HG03097 (cell line): ENCODE data around the gene RNU1-3.
"Not testable (repeated sequence)": the region's sequence is repeated elsewhere in the genome, so short reads cannot be mapped to it uniquely, and the experiment has no call there.

Experiments
- ATAC-seq: cut with Tn5 transposase; IDR thresholded peaks from one replicate; pipeline ENCODE4 v1.9.1; 2021; ENCODE audit not compliant: unreplicated experiment, low FRiP score

The RNU1-3 gene

DNA sequence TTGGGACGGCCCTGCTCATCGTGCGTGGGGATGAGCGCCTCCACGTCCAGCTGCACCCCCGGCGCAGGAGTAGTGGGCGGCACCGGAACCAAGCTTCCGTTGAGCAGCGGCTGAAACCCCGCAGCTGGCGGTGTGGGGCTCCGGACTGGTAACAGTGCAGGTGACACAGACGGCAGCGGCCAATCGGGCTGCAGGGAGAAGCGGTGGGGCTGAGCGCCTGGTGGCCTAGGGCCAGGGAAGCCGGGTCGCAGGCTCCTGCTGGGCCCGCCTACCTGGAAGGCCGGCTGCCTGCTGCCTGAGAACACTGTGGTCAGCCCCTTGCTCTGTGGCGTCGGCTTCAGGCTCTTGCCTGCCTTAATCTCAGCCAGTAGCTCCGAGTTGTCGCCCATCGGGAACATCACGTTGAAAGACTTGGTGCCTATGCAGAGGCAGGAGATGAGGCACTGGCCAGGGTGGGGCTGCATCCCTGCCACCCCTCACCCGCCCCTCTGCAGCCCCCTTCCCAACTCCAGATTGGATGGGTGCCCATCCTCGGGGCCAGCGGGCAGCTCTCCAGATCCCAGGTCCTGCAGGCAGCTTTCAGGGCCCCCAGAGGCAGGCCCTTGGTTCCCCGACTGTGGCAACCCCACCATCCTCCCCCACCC, 29.9 kb upstream of the RNU1-3 start:
- not testable (repeated sequence) for ATAC-seq

- ATAC-seq = not testable (repeated sequence)
Observed at GRCh38 chr1:16694308-16694702, 27.6 kb upstream of the RNU1-3 start.

GRCh38 chr1:16693449-16694307, 26.9 kb upstream of the RNU1-3 start:
- not testable (repeated sequence) for ATAC-seq

DNA sequence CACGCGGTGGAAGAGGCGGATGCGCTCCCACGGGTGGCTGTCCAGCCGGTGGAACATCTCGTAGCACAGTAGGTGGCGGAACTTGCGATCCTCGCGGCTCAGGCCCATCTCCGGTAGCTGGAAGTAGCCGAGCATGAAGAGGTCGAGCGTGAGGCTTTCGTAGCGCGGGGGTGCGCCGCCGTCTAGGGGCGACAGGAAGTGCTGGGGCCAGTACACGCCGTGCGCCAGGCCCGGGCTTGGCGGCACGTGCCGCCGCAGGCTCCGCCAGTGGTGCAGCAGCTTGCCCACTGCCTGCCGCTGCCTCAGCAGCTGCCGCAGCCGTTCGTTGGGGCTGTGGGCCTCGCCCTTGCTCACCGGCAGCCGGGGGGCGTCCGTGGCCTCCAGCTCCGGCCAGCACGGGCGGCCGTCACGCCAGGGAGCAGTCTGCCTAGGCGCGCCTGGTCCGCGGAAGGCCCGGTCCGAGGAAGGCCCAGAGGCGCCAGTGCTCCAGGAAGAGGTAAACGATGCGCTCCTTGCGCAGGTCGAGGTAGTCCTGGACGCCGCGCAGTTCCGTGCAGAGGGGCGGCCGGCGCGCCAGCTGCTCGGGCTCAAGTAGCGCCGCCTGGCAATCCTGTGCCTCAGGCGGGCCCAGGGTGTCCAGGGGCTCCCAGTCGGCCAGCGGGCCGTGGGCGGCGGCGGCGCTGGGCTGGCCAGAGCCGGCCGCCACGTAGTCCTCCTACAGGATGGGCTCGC, 26.1 kb upstream of the RNU1-3 start:
- ATAC-seq = not testable (repeated sequence)

DNA sequence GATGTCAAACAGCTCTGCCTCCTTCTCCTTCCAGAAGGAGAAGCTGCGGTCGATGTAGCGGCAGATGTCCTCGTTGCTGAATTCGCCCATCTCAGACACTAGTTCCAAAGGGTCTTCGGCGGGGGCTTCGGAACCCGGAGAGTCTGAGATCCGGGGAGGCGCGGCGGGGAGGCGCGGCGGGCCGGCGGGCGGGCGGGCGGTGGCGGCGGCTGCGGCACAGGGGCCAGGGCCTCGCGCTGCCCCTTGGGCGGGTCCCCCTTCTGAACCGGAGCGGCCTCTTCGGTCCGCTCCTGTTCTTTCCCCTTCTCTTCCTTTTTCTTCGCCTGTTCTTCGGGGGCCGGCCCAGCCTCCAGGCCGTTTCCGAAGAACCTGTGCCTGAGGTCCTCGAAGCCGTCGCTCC, 25.5 kb upstream of the RNU1-3 start:
- not testable (repeated sequence) for ATAC-seq

DNA sequence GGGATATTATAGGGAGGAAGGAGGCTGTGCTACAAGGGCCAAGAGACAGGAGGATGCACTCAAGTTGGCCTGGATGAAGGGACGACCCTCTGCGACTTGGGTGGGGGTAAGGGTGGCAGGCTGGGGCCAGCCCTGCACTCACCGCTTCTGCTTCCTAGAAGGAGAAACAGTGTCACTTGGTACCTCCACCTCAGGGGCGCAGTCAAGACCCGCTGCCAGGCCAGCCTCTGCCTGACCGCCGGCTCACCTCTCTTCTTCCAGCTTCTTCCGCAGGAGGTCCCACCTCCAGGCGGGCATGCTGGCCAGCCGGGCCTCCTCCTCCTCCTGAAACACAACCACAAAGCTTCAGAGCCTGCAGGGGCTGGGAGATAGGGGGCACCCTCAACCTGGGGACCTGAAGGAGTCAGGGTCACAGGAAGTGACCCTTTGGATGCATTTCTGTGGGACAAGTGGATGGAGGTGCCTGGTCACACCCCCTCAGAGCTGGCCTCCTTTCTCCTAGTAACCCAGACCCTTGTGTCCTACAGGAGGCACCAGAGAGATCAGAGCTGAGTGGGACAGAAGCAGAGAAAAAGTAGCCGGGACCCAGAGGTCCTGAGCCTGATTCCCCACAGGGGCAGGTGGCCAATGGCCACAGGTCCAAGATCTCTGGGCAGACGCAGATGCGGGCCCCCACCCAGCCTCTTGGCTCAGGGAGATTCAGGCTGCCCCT, 24.4 kb upstream of the RNU1-3 start:
- not testable (repeated sequence) for ATAC-seq

DNA sequence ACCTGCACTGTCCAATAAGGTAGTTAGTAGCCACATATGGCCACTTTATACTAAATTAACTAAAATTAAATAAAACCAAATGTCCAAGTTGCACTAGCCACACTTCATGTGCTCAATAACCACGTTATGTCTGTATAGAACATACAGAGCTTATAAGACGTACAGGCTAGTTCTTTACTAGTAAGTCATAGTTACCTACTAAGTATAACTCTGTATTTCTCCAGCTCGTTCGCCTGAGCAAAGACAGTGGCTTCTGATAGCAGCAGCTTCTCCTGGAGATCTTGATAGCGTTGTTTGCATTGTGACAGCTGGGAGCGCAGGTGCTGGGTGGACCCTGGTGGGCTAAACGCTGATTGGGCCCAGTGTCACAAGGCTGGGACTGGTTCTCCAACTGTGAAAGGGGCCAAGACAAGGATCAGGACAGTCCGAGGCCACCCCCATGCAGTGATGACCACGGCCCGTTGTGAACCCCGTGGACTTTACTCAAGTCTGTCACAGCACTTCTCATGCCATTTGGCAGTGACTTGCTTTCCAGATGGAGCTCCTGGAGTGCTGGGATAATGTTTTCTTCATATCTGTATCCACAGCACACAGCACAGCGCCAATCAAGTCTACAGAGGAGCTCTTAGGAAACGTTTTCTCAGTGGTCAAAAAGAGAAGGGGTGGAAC, 20.5 kb upstream of the RNU1-3 start:
- not testable (repeated sequence) for ATAC-seq

GRCh38 chr1:16685445-16686371, 19.0 kb upstream of the RNU1-3 start:
- not testable (repeated sequence) for ATAC-seq

DNA sequence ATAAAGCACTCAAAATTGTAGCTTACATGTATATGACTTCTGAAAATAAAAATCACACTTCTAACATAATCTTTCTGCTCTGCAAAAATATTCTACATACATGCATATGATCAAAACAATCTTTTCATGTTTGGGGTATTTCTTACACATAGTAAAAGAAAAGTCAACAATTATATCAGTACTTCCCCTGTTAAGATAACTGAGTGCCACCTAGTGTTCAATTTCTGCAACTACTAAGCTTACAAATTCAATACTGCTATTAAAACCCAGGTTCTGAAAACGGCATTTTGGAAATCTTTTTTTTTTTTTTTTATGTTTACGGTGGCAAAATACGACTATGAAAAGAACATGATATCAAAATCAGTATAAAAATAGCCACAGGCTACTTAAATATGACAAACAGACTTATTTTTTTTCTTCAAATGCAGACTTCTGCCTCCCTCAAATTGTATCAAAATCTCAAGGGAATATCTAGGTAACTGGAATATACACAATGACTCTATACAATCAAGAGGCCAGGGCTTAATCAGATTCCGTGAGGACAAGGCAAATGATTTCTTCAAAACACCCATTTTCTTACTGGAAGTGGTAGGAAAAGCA, 18.1 kb upstream of the RNU1-3 start:
- ATAC-seq = peak; percentile 68

DNA sequence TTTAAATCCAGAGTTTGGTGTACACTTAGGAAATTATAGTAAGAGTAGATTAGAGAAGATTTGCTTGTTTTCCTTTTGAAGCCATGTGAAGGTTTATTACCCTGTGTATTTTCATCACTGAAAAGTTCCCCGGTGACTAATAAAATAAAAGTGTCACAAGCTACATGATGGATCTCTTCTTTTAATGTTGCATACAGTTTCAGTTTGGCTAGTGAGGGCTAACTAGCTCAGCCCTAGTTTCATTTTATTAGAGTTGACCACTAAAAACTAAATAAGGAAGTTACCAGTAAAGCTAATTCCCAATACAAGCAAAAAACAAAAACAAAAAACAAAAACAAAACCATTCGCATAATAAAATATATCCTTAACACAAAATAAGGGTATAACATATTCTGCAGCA, 17.4 kb upstream of the RNU1-3 start:
- ATAC-seq = not testable (repeated sequence)

- not testable (repeated sequence) for ATAC-seq
Observed at GRCh38 chr1:16682803-16683202, 16.1 kb upstream of the RNU1-3 start.

DNA sequence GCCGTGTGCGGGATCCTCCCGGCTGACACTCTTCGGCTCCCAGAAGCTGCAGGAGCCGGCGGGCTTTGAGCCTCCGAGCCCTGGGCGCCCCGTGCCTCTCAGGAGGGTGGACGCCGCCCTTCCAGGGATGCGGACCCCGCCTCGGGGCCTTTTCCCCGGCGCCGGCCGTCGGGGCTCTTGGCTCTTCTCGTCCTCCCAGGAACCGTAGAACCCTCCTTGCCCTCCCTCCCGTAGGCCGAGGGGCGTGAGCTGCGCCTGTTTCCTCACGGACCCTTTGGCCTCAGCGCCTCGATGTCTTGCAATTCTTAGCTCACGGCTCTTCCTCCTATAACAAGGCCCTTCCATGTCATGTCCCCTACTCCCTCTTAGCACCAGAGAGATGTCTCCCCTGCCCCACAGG, 13.6 kb upstream of the RNU1-3 start:
- not testable (repeated sequence) for ATAC-seq

GRCh38 chr1:16677552-16678431, 11.0 kb upstream of the RNU1-3 start:
- ATAC-seq = no peak

GRCh38 chr1:16676661-16677523, 10.1 kb upstream of the RNU1-3 start:
- not testable (repeated sequence) for ATAC-seq

DNA sequence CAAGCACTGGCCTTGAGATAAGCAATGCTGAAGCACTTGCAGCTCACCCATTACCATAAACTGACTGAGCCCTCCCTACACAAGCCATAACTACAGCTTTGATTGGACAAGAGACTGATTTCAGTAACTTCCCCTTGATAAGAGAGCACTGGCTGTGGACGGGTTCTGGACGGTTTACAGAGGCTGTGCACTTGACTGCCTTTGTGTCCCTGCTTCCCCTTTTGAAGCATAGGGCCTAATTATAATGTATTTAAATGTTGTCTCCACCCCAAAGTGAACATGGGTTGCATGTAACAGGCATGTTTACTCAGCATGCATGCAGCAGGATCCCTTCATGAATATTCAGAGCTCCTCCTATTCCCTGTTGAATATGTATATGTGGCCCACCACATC, 8.4 kb upstream of the RNU1-3 start:
- ATAC-seq = not testable (repeated sequence)

- not testable (repeated sequence) for ATAC-seq
Observed at GRCh38 chr1:16673976-16674375, 7.2 kb upstream of the RNU1-3 start.

DNA sequence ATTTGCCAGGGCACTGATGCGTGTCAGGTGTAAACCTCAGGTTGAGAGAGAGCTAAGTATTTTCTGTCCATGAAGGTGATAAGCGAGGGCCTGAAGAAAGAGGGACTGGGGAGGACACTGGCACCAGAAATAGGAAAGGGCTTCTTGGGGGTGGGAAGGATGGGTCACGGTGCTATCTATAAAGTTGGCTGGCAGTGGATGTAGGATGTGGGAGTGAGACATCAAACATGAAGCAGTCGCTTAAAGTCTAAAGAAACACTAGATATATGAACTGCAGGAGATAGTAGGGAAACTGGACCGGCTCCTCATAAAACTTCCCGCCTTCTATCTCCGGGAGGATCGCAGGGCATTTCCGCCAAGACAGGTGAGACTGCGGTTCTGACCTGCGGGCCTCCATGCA, 912 bp downstream of the RNU1-3 start:
- ATAC-seq = not testable (repeated sequence)
